GM18502 (cell line): ENCODE measurements around the gene NEB.
"Not testable (repeated sequence)": the region's sequence is repeated elsewhere in the genome, so short reads cannot be mapped to it uniquely, and the experiment has no call there.

ENCODE experiments used
- ATAC-seq: cut with Tn5 transposase; IDR thresholded peaks from one replicate; pipeline ENCODE4 v1.9.1; 2021; ENCODE audit warnings: mild to moderate bottlenecking; ENCODE audit not compliant: unreplicated experiment, poor library complexity

The NEB gene

GRCh38 chr2:151707857-151708256, 26.4 kb downstream of the NEB start:
- ATAC-seq: no peak

- not testable (repeated sequence) for ATAC-seq
Measured at GRCh38 chr2:151704480-151704961, 29.8 kb downstream of the NEB start.

GRCh38 chr2:151698134-151698533, 36.1 kb downstream of the NEB start:
- ATAC-seq: not testable (repeated sequence)

DNA sequence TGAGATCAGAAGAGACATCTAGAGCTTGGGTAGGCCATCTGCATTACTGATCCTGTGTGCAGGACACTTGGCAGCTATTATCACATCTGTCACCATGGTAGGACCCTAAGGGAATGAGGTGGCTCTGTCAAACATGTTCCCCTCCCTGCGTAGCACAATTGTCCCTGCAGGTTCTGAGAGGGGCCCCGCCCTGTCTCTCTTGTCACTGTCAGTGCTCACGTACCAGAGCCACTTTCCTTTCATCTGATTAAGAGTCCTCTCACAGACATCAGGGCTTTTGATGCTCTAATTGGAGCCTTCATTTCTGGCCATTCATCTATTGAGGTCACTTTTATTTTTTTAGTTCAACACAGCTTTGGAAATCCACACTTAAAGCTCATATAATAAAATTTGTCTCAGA, 38.5 kb downstream of the NEB start:
- no peak for ATAC-seq

GRCh38 chr2:151691631-151692030, 42.6 kb downstream of the NEB start:
- ATAC-seq: no peak

DNA sequence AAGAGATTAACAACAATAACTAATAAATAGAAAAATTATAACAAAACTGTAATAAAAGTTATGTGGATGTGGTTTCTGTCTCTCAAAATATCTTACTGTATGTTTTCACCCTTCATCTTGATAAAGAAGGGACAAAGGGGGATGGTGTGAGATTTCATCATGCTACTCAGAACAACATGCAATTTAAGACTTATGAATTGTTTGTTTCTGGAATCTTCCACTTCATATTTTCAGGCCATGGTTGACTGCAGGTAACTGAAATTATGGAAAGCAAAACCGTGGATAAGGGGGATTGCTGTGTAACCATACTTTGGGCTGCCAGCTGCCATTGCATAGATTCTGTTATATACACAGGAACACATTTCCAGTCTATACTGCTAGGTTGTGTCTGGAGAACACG, 45.6 kb downstream of the NEB start:
- ATAC-seq: no peak

DNA sequence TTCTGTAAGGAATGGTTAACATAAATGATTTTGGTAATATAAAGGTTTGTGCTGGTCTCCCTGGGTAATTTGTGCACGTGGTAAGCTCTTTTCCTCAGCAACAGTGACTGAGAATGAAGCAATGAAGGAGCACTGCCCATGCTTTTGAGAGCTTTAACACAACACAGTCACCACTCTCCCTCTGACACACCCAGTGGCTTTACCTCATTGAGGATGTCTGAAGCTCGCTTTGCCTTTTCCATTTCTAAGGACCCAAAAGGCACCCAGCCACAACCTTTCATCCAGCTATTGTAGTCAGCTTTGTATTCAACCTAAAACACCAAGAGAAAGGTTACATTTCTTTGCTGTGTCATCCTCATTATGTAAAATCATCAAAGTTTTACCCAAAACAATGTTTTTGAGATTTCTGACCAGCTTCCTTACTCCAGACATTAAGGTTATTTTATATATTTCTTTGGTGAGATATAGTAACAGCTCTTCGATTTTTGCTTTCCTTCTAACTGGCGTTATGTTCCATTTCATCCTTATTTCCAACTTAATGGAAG, 51.7 kb downstream of the NEB start:
- ATAC-seq: no peak

- ATAC-seq: no peak
Measured at GRCh38 chr2:151681051-151681450, 53.2 kb downstream of the NEB start.

GRCh38 chr2:151679994-151680393, 54.3 kb downstream of the NEB start:
- no peak for ATAC-seq

DNA sequence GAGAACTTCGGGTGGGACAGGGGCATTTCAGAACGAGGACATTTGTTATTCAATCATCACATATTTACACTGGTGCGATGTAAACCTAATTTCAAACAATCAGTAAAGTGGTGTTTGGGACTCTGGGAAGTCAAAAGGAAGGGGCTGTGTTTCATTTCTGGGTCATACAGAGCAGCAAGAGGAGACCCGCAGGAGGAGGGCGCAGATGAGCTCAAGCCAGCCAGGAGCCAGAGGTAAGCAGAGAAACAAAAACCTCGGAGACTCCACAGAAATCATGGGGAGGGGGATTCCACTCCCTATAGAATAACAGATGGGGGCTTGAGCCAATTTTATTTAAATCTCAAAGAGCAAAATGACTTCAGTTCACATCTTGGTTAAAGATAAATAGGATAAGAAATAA, 55.4 kb downstream of the NEB start:
- ATAC-seq: no peak

DNA sequence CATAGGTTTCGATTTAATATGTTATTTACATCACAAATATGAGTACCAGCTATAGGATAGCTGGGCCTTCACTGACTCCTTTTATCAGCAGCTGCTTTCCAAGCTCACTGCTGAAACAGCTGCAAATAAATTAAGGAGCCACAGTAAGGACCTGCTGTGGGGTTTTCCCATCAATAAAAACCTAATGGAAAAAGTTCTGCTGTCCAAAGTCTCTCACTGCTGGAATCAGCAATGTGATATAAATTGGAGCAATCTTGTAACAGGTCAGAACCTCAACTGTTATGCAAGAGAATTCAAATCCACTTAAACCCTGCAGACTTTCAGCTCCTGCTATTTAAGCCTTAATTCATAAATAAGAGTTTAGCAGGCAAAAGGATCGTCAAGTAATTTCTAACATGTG, 61.3 kb downstream of the NEB start:
- ATAC-seq: no peak

DNA sequence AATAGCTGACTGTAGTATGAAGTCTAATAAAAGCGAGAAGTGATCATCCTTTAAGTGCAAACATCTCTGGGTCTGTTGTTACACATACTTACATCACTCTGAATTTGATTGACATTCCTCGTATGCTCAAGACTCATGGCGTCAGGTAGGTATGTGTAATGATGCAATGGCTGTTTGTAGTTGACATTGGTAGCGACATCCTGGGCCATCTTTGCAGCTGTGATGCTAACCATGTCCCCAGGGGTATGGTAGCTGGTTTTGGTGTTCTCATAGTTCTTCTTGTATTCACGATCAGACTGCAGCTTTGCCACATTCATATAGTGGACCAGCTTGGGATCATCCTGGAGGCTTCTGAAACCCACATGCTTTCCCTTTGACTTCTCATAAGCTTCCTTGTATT, 62.0 kb downstream of the NEB start:
- no peak for ATAC-seq

- ATAC-seq: no peak
Measured at GRCh38 chr2:151670846-151671597, 63.3 kb downstream of the NEB start.

DNA sequence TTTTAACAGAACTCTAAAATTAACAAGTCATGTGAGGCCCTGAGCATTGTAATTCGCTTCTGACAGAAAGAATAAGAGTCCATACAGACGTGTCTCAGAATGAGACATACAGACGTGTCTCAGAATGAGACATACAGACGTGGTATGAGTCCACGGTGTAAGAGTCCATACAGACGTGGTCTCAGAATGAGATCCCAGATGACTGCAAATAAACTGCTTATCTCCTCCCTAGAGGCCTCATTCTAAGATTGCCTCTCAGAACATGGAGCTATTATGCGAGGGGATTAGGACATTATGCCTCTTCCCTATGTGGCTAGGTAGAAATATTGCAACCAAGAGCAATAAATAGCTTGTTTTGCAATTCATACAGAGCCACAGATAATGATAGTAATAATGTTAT, 63.9 kb downstream of the NEB start:
- peak; percentile 97 for ATAC-seq

DNA sequence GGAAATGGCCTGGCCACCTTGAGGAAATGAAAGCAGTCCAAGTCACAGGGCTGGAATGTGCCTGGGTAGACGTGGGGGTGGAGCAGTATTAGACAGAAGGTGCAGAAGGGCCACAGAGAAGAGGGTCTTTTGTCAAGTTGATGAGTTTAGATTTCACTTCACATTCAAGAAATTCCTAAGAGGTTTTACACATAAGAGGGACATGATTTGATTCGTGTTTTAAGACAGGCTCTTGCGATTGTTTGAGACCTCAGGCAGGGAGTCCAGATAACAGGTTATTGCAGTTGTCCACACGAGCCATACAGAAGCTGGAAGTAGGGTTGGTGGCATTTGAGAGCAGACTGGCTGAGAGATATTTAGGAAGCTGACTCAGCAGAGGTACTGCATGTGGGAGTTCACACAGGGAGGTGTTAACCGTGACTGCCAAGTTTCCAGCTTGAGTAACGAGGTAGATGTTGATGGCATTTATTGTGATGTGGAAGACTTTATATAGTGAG, 64.6 kb downstream of the NEB start:
- ATAC-seq: no peak

- no peak for ATAC-seq
Measured at GRCh38 chr2:151668737-151669136, 65.5 kb downstream of the NEB start.

DNA sequence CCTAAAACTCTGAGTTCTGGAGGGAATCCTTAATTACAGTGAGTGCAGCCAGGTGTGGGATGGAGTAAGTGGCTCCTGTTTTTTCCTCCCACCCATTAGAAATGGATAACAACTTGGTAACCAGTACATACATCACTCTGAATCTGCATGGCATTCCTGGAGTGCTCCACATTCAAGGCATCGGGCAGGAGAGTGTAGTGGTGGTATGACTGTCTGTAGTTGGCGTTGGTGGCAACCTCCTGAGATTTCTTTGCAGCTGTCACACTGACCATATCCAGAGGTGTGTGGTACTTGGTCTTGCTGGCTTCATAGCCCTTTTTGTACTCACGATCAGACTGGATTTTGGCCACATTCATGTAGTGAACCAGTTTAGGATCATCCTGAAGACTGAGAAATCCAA, 68.3 kb downstream of the NEB start:
- no peak for ATAC-seq

DNA sequence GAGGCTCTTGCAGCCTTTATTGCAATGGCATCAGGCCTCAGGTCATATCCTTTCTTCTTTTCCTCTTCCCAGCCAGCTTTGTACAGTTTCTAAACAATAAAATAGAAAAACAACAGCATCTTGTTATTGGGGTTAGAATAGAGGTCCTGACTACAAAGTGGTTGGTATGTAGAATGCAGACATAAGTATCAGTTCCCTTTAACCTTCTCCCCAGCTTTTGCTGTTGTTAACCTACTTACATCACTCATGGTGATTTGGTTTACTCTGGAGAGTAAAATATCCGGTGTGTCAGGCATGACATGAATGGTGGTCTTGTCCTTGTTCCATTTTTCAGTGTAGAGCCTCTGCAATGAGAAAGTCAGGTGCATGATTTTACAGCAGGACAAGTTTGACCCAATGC, 69.8 kb downstream of the NEB start:
- ATAC-seq: peak; percentile 80

DNA sequence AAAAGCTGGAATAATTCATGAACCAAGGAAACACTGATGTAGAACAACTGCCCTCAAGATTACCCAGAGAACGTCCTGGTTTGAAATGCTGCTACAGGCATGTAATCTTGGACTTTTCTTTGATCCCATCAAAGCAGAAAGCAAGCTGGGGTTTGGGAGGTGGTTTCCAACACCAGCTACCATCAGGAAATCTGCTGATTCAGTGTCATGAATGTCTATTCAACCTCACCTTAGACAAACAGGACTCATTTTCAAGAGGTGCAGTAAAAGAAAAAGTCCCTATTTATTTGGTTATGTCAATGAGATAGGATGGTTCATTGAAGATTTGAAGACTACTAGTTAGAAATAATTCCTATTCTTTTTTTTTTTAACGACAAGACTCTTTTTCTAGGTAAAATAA, 72.7 kb downstream of the NEB start:
- ATAC-seq: no peak

GRCh38 chr2:151658081-151658480, 76.2 kb downstream of the NEB start:
- ATAC-seq: no peak

- ATAC-seq: no peak
Measured at GRCh38 chr2:151657667-151658076, 76.6 kb downstream of the NEB start.
